HCT116 (cell line): ENCODE data around the gene GMDS. TPM values are rescaled to one million over a fixed set of nuclear protein-coding genes. Genes with fewer than 3 reads are reported as not detected.

Experiments
- ATAC-seq: fragments of 200-7000 bp; cut with Tn5 transposase; 2 replicates; pipeline ENCODE4 v1.9.1; 2020; ENCODE audit warnings: mild to moderate bottlenecking, moderate library complexity
- BruUV-seq: library from RNA; stranded (reverse); fragments of 400-500 nt; replicated peaks from 2 replicates; lab custom pipeline; 2021; lab: Mats Ljungman, UMichigan
- CTCF ChIA-PET: fragments of 300-600 bp; sonication (Branson Sonifier 250); formaldehyde crosslinking; loops from one replicate; lab custom pipeline; 2021; ENCODE audit warnings: antibody characterized with exemption; lab: Charles Lee
- POLR2A ChIA-PET: fragments of 300-600, 350-600 bp; sonication (Branson Sonifier 250); formaldehyde crosslinking; loops from one replicate; lab custom pipeline; 2021; ENCODE audit warnings: antibody characterized with exemption; lab: Charles Lee
- RAD21 ChIA-PET, 2 experiments: fragments of 300-600 bp; sonication (Branson Sonifier 250); formaldehyde crosslinking; loops; one replicate each; lab custom pipeline; 2023; ENCODE audit warnings: low total read pairs in 2 of 2; ENCODE audit not compliant: uncharacterized antibody in 2 of 2, unreplicated experiment in 2 of 2, low non-redundant PET in 1 of 2; lab: Charles Lee
- DNase-seq: peaks from one replicate; pipeline ENCODE4 v3.0.0-alpha.2; 2010; ENCODE audit warnings: low read depth, low spot score
- H2AFZ ChIP-seq: fragments of 200-600 bp; shearing (Covaris generic), sonication (generic); 2 replicates; pipeline ENCODE4 v1.6.1; 2017; ENCODE audit warnings: low read depth, mixed run types, mixed read lengths, antibody characterized with exemption, low read length; ENCODE audit not compliant: poor library complexity, severe bottlenecking
- H3K27ac ChIP-seq: 2 replicates; pipeline ENCODE4 v1.5.1; 2012; ENCODE audit warnings: low read depth, low read length
- H3K27me3 ChIP-seq: fragments of 200-600 bp; sonication (generic); 2 replicates; pipeline ENCODE4 v1.6.1; 2016; ENCODE audit warnings: mixed run types, low read length, mixed read lengths; ENCODE audit not compliant: insufficient read depth
- H3K36me3 ChIP-seq, 2 experiments: fragments of 200-500 bp in 1 of 2; fragments of 200-600 bp in 1 of 2; sonication (Bioruptor generic) in 1 of 2; sonication (generic) in 1 of 2; 2 replicates each; pipeline versions ENCODE4 v1.5.1 to v1.6.1; 2014 to 2016; ENCODE audit warnings: low read length in 2 of 2, inconsistent platforms in 1 of 2, mixed read lengths in 1 of 2, mixed run types in 1 of 2; ENCODE audit not compliant: insufficient read depth in 2 of 2, control insufficient read depth in 1 of 2
- H3K4me1 ChIP-seq, 2 experiments: fragments of 200-600 bp in 1 of 2; sonication (generic) in 1 of 2; 2 replicates each; pipeline versions ENCODE4 v1.5.1 to v1.6.1; 2012 to 2017; ENCODE audit warnings: low read length in 2 of 2, inconsistent platforms in 1 of 2, mild to moderate bottlenecking in 1 of 2, mixed read lengths in 1 of 2, mixed run types in 1 of 2, moderate library complexity in 1 of 2; ENCODE audit not compliant: insufficient read depth in 2 of 2, control insufficient read depth in 1 of 2
- H3K4me2 ChIP-seq: fragments of 200-600 bp; sonication (generic); 2 replicates; pipeline ENCODE4 v1.6.1; 2017; ENCODE audit warnings: mixed run types, low read length, mixed read lengths
- H3K4me3 ChIP-seq, 2 experiments: fragments of 200-600 bp in 1 of 2; sonication (generic) in 1 of 2; replicated peaks in 1 of 2; 2 replicates each; pipeline ENCODE4 v1.5.1; 2011 to 2016; ENCODE audit warnings: low read length in 2 of 2, control low read depth in 1 of 2, low read depth in 1 of 2, mild to moderate bottlenecking in 1 of 2, mixed read lengths in 1 of 2, mixed run types in 1 of 2
- H3K79me2 ChIP-seq: fragments of 200-600 bp; sonication (generic); 2 replicates; pipeline ENCODE4 v1.6.1; 2017; ENCODE audit warnings: mild to moderate bottlenecking, mixed run types, low read length, moderate library complexity, mixed read lengths; ENCODE audit not compliant: insufficient read depth
- H3K9ac ChIP-seq: fragments of 200-600 bp; sonication (generic); 2 replicates; pipeline ENCODE4 v1.6.1; 2016; ENCODE audit warnings: low read length, mixed read lengths
- H3K9me2 ChIP-seq: fragments of 200-600 bp; sonication (generic), shearing (Covaris generic); 2 replicates; pipeline ENCODE4 v1.6.1; 2017; ENCODE audit warnings: mixed run types, mild to moderate bottlenecking, moderate library complexity; ENCODE audit not compliant: insufficient read depth
- H3K9me3 ChIP-seq, 2 experiments: fragments of 200-500 bp in 1 of 2; fragments of 200-600 bp in 1 of 2; sonication (Bioruptor generic) in 1 of 2; sonication (generic) in 1 of 2; 2 replicates each; pipeline ENCODE4 v1.6.1; 2014 to 2017; ENCODE audit warnings: low read length in 2 of 2, mixed read lengths in 2 of 2, inconsistent platforms in 1 of 2, low read depth in 1 of 2, mild to moderate bottlenecking in 1 of 2, mixed run types in 1 of 2, moderate library complexity in 1 of 2; ENCODE audit not compliant: control insufficient read depth in 1 of 2, insufficient read depth in 1 of 2
- H4K20me1 ChIP-seq: fragments of 200-600 bp; sonication (generic), shearing (Covaris generic); 2 replicates; pipeline ENCODE4 v1.6.1; 2017; ENCODE audit warnings: mixed run types, mild to moderate bottlenecking, moderate library complexity; ENCODE audit not compliant: insufficient read depth
- CBX3 ChIP-seq: IDR thresholded peaks from 2 replicates; pipeline ENCODE4 v1.6.1; 2012; ENCODE audit warnings: low read depth
- CEBPB ChIP-seq: IDR thresholded peaks from 2 replicates; pipeline ENCODE4 v1.6.1; 2012; ENCODE audit warnings: low read depth
- EGR1 ChIP-seq: IDR thresholded peaks from 2 replicates; pipeline ENCODE4 v1.6.1; 2012; ENCODE audit warnings: low read depth
- ELF1 ChIP-seq: IDR thresholded peaks from 2 replicates; pipeline ENCODE4 v1.6.1; 2012; ENCODE audit warnings: low read depth, borderline replicate concordance
- EZH2 ChIP-seq: fragments of 200-600 bp; sonication (generic); IDR thresholded peaks from 2 replicates; pipeline ENCODE4 v1.6.1; 2017; ENCODE audit warnings: antibody characterized with exemption, mixed run types
- EZH2phosphoT487 ChIP-seq: fragments of 200-600 bp; IDR thresholded peaks from 2 replicates; pipeline ENCODE4 v1.6.1; 2018; ENCODE audit warnings: antibody characterized with exemption, borderline replicate concordance
- FOSL1 ChIP-seq: IDR thresholded peaks from 2 replicates; pipeline ENCODE4 v1.6.1; 2012; ENCODE audit warnings: low read depth
- RAD21 ChIP-seq: IDR thresholded peaks from 2 replicates; pipeline ENCODE4 v1.6.1; 2012; ENCODE audit warnings: low read depth, mild to moderate bottlenecking
- SP1 ChIP-seq: IDR thresholded peaks from 2 replicates; pipeline ENCODE4 v1.6.1; 2012; ENCODE audit warnings: low read depth
- SRF ChIP-seq: IDR thresholded peaks from 2 replicates; pipeline ENCODE4 v1.6.1; 2012; ENCODE audit warnings: low read depth
- ZNF274 ChIP-seq: fragments of 200-500 bp; sonication (Bioruptor generic); IDR thresholded peaks from 2 replicates; pipeline ENCODE4 v1.6.1; 2014; ENCODE audit warnings: mild to moderate bottlenecking, low read depth, low read length, inconsistent platforms
- intact Hi-C: fragments of 100-400 bp; cut with micrococcal nuclease; formaldehyde crosslinking; loops from 2 replicates; pipeline ENCODE4 v1.10.0; 2022
- total RNA-seq: library from RNA; stranded (reverse); gene quantifications from one replicate; pipeline ENCODE4 v1.2.1, GENCODE V29; 2021; ENCODE audit not compliant: unreplicated experiment
- TF ChIP-seq, protein P1 (sequence below): IDR thresholded peaks from 2 replicates; pipeline ENCODE4 v1.6.1; 2011; ENCODE audit warnings: mild to moderate bottlenecking, low read length, moderate library complexity; ENCODE audit not compliant: insufficient replicate concordance; ENCODE audit errors: extremely low read depth
- TF ChIP-seq, protein P2 (sequence below): IDR thresholded peaks from 2 replicates; pipeline ENCODE4 v1.6.1; 2012
- TF ChIP-seq, protein P3 (sequence below), 3 experiments: fragments of 200-600 bp in 1 of 3; sonication (generic) in 1 of 3; IDR thresholded peaks in 2 of 3; conservative IDR thresholded peaks in 1 of 3; 2 replicates each; pipeline ENCODE4 v1.5.1; 2012 to 2017; ENCODE audit warnings: low read depth in 2 of 3, low read length in 2 of 3, antibody characterized with exemption in 1 of 3, borderline replicate concordance in 1 of 3, control low read depth in 1 of 3, mild to moderate bottlenecking in 1 of 3, mixed read lengths in 1 of 3, mixed run types in 1 of 3, moderate library complexity in 1 of 3; ENCODE audit not compliant: insufficient read depth in 1 of 3
- TF ChIP-seq, protein P4 (sequence below): IDR thresholded peaks from 2 replicates; pipeline ENCODE4 v1.6.1; 2012

Gene GMDS
- total RNA-seq, 1 experiment from 2014 or later, result 34.4 TPM

DNA sequence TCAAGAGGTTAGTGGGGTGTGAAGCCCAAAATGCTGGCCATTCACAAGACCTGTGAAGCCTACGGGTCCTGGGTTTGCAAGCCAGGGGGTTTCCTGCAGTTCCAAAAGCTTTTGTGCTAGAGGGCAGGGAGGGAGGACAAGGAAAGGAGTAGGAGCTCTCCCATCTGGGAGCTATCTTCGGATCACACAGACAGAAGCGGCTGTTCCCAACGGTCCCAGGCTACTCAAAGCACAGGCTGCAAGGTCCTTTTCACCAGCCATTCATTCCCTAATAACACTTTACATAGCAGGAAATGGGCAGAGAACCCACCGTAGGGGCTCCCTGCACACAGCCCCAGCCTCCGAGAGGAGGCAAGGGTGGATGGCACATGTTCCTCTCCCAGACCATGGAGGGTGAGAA, 338.8 kb downstream of the GMDS start:
- Histone ChIP-seq H3K9me3 (no peaks in the 10 kb centered on the region), H3K4me3 (no peak overlapping the region), H4K20me1 (no peaks in the 10 kb centered on the region), H3K36me3 (no peaks in the 10 kb centered on the region)
- TF ChIP-seq ELF1 (no peak), EGR1 (no peak), SP1 (no peak), RAD21 (no peak), ZNF274 (no peak), EZH2 (no peak), CEBPB (no peak), FOSL1 (no peak), CBX3 (no peak), EZH2phosphoT487 (no peak), SRF (no peak)
- TF ChIP-seq, protein P1, sequence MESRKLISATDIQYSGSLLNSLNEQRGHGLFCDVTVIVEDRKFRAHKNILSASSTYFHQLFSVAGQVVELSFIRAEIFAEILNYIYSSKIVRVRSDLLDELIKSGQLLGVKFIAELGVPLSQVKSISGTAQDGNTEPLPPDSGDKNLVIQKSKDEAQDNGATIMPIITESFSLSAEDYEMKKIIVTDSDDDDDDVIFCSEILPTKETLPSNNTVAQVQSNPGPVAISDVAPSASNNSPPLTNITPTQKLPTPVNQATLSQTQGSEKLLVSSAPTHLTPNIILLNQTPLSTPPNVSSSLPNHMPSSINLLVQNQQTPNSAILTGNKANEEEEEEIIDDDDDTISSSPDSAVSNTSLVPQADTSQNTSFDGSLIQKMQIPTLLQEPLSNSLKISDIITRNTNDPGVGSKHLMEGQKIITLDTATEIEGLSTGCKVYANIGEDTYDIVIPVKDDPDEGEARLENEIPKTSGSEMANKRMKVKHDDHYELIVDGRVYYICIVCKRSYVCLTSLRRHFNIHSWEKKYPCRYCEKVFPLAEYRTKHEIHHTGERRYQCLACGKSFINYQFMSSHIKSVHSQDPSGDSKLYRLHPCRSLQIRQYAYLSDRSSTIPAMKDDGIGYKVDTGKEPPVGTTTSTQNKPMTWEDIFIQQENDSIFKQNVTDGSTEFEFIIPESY, result no peak
- TF ChIP-seq, protein P2, sequence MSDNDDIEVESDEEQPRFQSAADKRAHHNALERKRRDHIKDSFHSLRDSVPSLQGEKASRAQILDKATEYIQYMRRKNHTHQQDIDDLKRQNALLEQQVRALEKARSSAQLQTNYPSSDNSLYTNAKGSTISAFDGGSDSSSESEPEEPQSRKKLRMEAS, result no peak
- TF ChIP-seq, protein P3, sequence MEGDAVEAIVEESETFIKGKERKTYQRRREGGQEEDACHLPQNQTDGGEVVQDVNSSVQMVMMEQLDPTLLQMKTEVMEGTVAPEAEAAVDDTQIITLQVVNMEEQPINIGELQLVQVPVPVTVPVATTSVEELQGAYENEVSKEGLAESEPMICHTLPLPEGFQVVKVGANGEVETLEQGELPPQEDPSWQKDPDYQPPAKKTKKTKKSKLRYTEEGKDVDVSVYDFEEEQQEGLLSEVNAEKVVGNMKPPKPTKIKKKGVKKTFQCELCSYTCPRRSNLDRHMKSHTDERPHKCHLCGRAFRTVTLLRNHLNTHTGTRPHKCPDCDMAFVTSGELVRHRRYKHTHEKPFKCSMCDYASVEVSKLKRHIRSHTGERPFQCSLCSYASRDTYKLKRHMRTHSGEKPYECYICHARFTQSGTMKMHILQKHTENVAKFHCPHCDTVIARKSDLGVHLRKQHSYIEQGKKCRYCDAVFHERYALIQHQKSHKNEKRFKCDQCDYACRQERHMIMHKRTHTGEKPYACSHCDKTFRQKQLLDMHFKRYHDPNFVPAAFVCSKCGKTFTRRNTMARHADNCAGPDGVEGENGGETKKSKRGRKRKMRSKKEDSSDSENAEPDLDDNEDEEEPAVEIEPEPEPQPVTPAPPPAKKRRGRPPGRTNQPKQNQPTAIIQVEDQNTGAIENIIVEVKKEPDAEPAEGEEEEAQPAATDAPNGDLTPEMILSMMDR (IDR thresholded peaks at IDR 0.05 in 2 of 3, conservative IDR thresholded peaks at IDR 0.05 in 1 of 3; ENCODE audit: borderline replicate concordance in 1 of 3, insufficient read depth in 1 of 3, low read depth in 2 of 3, low read length in 2 of 3), result no peak
- TF ChIP-seq, protein P4, sequence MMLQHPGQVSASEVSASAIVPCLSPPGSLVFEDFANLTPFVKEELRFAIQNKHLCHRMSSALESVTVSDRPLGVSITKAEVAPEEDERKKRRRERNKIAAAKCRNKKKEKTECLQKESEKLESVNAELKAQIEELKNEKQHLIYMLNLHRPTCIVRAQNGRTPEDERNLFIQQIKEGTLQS, result no peak
- TF ChIP-seq, all 23 proteins: peak for 0
- RAD21 ChIA-PET, result no interaction called here
- Histone ChIP-seq H3K9me2 (no peaks in the 10 kb centered on the region), H3K79me2 (no peaks in the 10 kb centered on the region), H3K9ac (no peak overlapping the region), H3K4me1 (no peaks in the 10 kb centered on the region), H3K27me3 (no peaks in the 10 kb centered on the region), H3K27ac (no peak overlapping the region), H3K4me2 (no peak overlapping the region), H2AFZ (no peak overlapping the region)
- CTCF ChIA-PET, result no interaction called here
- no peak for DNase-seq
- POLR2A ChIA-PET, result no interaction called here
- ATAC-seq, result no peak
- BruUV-seq, result no TSS peak
- intact Hi-C loops, result no loop called here
